Stimulated activated CD8-positive, alpha-beta memory T cell treated with anti-CD3 and anti-CD28 coated beads, Interleukin-7, amount 100 ng/mL, for 48 hours (primary cell): ENCODE data around the gene LIMS4.
"Not testable (repeated sequence)": the region's sequence is repeated elsewhere in the genome, so short reads cannot be mapped to it uniquely, and the experiment has no call there.

Experiments used
- DNase-seq, 2 donors: peaks; one replicate each; pipeline ENCODE4 v3.0.0-alpha.2; 2020; ENCODE audit warnings: low read depth in 1 of 2; ENCODE audit errors: extremely low read depth in 1 of 2

Gene LIMS4

DNA sequence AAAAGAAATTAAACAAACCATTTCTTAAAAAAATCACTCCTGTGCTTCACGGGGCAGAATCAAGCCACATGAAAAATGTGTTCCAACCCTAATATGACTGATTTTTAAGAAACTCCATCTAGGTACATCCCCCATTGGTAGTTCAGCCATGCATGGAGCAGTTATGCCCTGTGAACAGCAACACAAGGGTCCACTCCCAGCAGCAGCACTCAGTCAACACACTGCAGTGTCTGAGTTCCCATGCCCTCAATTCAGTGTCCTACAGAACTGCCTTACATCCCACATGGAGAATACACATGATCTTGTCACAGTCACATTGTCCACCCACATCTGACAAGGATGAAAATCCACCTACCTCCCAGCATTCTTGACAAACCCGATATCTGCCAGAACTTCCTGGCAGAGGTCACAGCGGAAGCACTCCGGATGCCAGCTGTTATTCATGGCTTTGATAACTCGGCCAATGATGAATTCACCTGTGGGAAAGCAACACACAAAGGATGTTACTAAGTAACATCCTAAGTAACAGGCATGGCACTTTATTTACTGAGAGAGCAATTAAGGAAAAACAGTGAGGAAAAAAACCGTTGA, 17.4 kb downstream of the LIMS4 start:
- not testable (repeated sequence) for DNase-seq

DNA sequence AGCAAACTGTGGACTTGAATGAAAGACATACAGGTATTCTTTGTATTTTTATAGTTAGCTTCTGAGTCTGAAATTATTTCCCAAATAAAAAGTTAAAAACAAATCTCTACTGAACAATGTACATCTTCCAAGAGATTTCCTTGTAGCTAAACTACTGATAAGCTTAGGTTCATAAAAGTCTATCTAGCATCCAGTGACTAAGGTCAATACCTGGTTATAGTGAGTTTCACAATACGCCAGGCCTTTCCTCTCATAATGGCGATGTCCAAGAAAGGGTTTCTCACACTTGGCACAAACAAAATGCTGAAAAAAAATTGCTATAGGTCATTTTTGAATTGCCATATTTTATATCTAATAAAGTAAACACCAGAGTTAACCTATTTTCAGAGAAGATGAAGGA, 21.7 kb downstream of the LIMS4 start:
- not testable (repeated sequence) for DNase-seq

DNA sequence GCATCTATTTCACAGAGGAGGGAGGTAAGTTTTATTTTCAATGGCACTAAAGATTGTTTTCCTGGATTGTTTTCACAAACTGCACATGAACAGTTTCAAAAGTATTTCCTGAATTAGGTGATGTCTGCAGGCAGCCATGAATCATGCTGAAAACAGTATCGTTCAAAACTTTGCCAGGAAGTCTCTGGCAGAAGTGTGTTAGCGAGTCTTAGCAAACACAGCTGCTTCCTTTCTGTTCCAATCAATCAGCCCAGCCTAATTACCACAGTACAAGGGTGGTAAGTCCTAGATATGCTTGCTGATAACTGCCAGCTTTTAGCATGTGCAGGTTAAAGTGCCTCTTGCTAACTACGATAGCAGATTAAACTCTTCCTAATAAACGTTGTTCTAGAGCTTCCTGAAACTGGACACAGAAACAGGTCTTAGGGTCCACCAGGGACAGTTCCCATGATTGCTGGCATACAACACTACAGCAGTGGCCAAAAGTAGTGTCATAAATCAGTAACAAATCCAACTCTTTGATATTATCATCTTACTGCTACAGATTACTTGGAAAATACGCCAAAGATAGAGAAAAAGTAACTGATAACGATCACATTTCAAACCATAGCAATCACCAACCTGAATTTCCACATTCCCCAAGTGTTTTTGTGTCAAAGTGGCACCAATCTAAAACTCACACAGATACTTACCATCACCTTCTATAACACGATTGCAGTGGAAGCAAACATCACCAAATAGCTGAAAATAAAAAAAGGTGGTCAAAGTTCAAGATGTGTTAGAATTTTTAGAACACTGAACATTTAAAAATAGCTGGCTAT, 23.3 kb downstream of the LIMS4 start:
- DNase-seq = not testable (repeated sequence)

DNA sequence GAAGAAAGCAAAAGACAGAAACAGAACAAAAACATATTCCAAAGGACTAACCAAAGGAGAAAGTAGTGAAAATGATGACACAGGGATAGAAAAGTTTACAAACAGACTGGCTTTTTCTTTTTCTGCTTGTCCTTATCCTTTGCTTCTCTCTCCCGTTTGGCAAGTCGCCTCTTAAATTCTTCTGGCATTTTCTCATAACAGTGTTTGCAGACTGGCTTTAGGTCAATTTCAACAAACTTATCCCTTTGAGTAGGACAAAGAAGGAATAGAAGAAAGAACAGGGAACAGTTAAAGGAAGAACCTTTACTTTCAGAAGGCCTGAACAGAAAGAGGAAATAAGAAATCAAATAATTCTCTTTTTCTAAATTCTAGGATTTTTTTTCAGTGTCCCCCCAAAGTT, 26.0 kb downstream of the LIMS4 start:
- not testable (repeated sequence) for DNase-seq

DNA sequence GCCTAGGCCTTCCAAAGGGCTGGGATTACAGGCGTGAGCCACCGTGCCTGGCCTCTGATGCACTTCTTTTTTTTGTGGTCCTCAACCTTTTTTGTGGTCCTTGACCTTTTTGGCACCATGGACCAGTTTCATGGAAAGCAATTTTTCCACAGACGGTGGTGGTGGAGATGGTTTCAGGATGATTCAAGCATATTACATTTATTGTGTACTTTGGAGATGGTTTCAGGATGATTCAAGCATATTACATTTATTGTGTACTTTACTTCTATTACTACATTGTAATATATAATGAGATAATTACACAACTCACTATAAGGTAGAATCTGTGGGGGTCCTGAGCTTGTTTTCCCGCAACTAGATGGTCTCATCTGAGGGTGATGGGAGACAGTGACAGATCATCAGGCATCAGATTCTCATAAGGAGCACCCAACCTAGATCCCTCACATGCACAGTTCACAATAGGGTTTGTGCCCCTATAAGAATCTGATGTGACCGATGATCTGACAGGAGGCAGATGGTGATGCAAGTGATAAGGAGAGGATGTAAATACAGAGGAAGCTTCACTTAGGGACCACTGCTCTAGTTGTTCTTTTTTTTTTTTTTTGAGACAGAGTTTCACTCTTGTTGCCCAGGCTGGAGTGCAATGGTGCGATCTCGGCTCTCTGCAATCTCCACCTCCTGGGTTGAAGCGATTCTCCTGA, 29.2 kb downstream of the LIMS4 start:
- not testable (repeated sequence) for DNase-seq

DNA sequence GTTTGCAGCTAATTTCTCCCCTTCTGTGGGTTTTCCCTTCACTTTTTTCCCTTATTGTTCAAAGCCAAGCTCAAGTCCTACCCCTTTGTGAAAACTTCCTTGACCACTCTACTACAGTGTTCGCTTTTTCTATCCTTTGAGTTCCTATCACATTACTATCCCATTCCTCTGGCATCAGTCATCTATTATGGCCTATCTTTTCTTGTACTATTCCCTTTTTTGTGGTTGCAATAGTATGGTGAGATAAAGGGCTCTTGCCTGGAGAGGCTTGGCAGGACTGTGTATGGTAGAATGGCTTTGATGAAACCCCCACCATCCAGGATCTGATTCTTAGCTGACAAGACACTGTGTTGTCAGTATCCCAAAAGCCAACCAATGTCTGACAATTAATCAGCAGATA, 30.7 kb downstream of the LIMS4 start:
- not testable (repeated sequence) for DNase-seq

DNA sequence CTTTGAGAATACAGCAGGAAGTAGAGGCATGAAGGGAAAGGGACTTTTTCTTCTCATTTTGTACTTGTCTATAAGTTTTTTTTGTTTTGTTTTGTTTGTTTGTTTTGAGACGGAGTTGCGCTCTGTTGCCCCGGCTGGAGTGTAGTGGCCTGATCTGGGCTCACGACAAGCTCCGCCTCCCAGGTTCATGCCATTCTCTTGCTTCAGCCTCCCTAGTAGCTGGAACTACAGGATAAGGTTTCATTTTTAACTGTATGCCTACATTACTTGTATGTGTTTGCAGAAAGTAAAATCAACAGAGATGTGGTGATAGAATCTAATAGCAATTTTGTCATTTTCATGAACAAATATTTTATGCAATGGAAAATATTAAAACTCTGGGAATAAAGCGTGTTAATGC, 38.1 kb downstream of the LIMS4 start:
- not testable (repeated sequence) for DNase-seq

DNA sequence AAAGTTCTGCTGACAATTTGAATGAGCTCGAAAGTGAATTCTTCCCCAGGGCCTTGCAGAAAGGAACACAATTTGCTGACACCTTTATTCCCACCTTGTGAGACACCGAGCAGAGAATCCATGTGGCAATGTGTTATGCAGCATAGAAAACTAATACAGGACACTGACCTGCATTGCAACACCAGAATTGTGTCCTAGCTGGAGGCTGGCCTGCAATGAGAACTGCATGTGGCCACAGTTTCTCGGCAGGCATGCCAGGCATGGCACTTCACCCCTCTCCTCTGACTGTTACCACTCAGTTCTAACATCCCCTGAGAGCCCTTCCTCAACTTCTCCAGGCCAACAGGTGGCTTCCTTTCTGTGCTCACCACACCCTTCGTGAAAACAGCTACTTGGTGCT, 46.9 kb downstream of the LIMS4 start:
- DNase-seq = not testable (repeated sequence)

DNA sequence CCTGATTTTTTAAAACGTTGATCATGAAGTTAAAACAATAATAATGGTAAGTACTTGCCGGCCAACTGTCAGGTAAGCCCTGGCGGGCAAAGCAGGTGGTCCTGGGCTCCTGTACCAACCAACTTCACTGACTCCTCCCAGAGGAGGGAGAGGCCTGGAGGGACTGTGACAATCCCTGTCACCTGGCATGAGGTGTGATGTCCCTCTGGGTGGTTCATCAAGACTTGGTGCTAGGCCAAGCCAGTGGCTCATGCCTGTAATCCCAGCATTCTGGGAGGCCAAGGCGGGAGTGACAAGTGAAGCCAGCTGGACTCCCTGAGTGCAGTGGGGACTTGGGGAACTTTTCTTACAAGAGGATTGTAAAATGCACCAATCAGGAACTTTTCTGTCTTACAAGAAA, 48.2 kb downstream of the LIMS4 start:
- DNase-seq = not testable (repeated sequence)

DNA sequence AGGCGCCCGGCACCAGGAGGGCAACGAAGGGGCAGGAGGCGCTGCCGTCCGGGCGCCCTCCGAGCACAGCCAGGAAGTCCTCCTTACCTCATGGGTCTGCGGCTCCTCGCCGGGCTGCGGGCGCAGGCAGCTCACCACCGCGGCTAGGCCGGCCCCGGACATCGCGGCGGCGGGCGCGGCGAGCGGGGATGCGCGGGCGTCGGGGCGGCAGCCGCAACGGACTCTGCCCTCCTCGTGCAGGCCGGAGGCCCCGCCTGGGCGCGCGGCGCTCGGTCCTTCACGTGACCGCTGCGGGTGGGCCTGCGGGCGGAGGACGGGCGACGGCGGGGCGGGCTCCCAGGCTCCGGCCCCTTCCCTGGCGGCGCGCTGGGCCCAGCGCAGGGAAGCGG, 49.0 kb downstream of the LIMS4 start:
- not testable (repeated sequence) for DNase-seq

DNA sequence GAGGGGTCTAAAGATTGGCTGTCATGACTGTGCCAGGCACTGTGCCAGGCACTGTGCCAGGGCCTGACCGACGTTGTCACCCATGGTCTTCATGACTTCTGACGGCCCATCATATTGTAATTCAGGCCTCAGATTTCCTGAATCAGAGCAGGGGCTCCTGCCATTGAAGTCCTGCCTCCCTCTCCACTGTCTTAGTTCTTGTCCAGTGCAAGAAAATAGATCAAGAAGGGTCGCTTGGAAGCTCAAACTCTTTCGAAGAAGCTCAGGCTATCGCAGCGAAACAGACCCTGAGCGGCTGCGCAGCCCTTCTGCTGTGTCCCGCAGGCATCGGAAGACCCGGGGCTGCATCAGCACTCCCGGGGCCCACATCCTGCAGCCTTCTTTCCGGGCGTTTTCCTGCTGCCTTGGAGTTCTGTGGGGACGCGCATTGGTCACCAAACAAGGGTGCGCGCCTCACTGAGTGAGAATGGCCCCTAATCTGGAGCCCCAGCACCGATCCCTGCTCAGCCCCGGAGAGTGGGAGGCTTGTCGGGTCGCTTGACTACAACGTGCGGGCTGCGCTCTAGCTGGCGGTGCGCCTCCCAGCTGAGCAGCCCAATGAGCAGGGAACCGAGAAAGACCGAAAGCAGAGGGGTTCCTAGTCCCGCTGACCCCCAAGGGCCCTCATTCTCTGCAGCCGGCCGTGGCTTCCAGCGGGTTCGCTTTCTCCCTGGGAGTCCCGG, 49.6 kb downstream of the LIMS4 start:
- not testable (repeated sequence) for DNase-seq

DNA sequence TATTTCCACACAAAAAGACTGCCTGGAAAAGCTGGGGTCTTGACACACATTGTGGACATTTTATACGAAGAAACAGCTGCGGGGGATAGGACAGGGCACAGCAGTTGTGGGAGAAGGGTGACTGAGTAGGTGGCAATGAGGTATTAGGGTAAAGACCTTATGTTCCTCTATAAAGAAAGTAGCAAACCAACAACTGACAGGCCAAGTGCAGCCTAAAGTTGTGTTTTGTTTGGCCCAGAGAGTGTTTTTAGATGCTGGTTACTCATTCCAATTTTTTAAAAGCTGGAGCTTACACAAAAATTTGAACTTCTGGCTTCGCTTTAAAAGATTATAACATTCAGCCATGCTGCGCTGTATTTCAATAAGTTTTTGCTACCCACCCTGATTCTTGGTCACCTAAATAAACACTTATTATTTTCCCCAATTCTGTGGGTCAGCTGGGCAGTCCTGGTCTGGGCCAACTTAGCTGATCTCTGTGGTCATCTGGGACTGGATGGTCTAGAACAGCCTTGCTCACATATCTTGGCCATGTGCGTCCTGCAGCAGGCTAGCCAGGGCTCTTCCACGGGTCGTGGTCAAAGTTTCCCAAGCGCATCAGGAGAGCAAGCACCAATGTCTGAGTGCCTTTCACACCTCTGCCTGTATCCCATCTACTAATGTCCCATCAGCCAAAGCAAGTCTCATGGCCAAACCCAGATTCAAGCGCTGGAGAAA, 51.8 kb downstream of the LIMS4 start:
- not testable (repeated sequence) for DNase-seq

DNA sequence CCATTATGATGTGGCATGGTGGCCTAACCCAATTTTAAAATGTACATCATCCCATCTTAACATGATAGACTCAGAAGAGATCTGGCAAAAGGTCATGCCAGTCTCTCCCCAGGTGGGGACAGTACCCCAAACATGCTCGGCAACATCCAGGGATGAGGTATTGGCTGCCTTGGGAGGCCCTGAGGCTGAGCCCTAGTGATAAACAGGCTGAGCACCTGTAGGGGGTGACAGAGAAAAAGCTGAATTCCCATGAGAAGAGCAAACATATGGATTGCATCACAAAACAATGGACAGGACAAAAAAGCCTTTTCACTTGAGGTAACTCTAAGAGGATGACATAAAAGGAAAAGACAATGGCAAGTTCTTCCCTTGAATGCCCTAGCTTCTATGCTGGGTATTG, 65.5 kb downstream of the LIMS4 start:
- not testable (repeated sequence) for DNase-seq

DNA sequence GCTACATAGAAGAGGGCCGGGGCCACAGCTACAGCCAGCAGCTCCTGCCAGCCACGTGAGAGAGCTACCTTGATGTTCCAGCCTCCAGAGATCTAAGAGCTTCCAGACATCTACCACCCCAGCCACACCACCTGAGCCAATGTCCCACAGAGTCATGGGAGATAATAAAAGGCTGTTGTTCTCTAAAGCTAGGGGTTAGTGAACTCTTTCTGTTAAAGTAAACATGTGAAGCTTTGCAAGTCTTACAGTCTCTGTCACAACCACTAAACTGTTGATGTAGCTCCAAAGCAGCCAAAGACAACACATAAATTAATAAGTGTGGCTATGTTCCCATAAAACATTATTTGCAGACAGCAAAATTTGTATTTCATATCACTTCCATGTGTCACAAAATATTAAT, 67.6 kb downstream of the LIMS4 start:
- not testable (repeated sequence) for DNase-seq

DNA sequence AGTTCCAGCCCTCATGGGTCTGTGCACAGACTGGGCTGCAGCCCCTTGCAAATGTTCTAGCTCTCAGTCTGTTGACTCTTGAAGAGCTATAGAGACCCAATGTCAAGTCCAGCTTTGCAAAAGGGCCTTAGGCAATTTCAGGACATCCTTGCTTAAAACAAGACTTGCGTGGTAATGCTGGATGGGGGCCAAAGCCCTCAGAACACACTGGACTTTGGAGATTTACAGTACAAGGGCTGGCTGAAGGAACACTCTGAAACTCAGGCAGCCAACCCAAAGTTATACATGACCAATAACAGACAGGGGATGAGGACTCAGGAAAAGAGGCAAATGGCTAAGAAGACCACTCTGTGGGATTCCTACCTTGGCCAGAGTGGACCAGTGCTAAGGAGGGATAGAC, 68.4 kb downstream of the LIMS4 start:
- DNase-seq = not testable (repeated sequence)

DNA sequence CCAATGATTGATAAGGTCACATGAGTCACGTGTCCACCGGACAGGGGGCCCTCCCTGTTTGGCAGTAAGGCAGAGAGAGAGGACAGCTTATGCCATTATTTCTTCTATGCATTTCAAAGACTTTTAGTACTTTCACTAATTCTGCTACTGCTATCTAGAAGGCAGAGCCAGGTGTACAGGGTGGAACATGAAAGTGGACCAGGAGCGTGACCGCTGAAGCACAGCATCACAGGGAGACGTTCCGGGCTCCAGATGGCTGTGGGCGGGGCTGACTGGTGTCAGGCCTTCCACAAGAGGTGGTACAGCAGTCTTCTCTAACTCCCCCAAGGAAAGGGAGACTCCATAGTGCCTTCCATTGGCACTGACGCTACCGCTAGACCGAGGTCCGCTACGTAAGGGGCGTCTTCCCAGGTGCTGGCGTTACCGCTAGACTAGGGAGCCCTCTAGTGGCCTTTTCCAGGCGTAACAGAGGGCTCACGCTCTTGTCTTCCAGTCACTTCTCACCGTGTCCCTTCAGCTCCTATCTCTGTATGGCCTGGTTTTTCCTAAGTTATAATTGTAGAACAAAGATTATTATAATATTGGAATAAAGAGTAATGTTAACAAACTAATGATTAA, 71.5 kb downstream of the LIMS4 start:
- not testable (repeated sequence) for DNase-seq

DNA sequence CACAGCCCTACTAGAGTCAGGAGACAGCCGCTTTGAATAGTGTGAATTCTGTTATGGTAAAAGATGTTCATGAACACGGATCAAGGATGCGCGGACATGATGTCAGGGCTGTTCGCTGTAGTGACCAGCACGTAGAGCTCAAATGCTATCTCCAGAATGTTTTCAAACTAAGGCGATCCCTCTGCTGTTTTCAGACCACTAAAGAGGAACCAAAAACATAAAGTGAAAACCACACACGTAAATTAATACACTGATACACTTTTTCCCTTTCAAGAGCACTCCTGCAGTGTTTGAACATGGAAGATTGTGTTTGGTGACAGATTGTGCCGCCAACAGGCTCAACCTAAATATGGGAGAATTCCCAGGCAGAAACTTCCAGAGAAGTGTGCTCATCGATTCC, 73.2 kb downstream of the LIMS4 start:
- DNase-seq = not testable (repeated sequence)

DNA sequence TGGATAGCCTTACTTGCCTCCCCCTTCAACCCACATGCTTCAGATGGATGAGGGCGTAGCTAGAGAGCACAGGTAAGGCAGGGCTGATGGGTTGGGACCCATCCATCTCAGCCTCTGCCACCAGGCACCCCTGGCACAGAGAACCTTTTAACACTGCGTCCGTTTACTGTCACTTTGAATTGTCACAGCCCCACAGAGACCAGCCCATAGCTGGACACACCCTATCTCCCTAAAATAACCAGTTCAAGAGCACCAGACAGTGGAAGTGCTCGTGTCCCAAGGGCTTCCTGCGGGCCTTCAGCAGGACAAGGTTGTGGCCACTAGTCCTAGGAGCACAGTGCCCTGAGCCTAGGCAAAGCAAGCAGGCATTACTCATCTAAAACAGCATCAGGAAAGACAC, 76.6 kb downstream of the LIMS4 start:
- not testable (repeated sequence) for DNase-seq
